Lower lobe of right lung (tissue), 2 donors: ENCODE measurements around the gene SLC11A2. TPM values are rescaled to one million over a fixed set of nuclear protein-coding genes. Genes with fewer than 3 reads are reported as not detected.

Experiments used
- ATAC-seq, 2 donors: fragments of 200-7000 bp; cut with Tn5 transposase; one replicate each; pipeline ENCODE4 v1.9.1; 2020 to 2022; ENCODE audit warnings: mild to moderate bottlenecking in 2 of 2, moderate library complexity in 2 of 2
- DNase-seq: peaks from one replicate; pipeline ENCODE4 v3.0.0-alpha.2; 2020
- H3K27ac ChIP-seq: fragments of 200-600 bp; one replicate; pipeline ENCODE4 v1.8.0; 2022
- H3K27me3 ChIP-seq: fragments of 200-600 bp; one replicate; pipeline ENCODE4 v1.8.0; 2022; ENCODE audit warnings: low read depth
- H3K36me3 ChIP-seq: fragments of 200-600 bp; one replicate; pipeline ENCODE4 v1.8.0; 2022; ENCODE audit warnings: mild to moderate bottlenecking
- H3K4me1 ChIP-seq: fragments of 200-600 bp; one replicate; pipeline ENCODE4 v1.8.0; 2022
- H3K4me3 ChIP-seq: fragments of 200-600 bp; one replicate; pipeline ENCODE4 v1.8.0; 2022; ENCODE audit warnings: mild to moderate bottlenecking
- H3K9me3 ChIP-seq: fragments of 200-600 bp; one replicate; pipeline ENCODE4 v1.8.0; 2022
- CTCF ChIP-seq: fragments of 200-600 bp; IDR thresholded peaks from one replicate; pipeline ENCODE4 v1.8.0; 2022; ENCODE audit warnings: antibody characterized with exemption, mild to moderate bottlenecking
- intact Hi-C: fragments of 100-400 bp; cut with DNase I; formaldehyde crosslinking; loops from one replicate; pipeline ENCODE4 v1.11.0; 2022
- total RNA-seq: library from RNA; stranded (reverse); fragmentation: NEBNext Ultra II Directional; extraction: Animal tissue kit (Norgen Biotek cat#: 25700); gene quantifications from one replicate; pipeline ENCODE4 v1.2.1, GENCODE V29; 2021
- donor health status: DM: no; HTN: yes; CAD: no; lungs with severe emphysema.

The SLC11A2 gene
- total RNA-seq, 1 donor from 2014 or later, result 102 TPM

GRCh38 chr12:50953047-50953446, 73.1 kb downstream of the SLC11A2 start:
- intact Hi-C loops, result no loop called here
- no peaks in the 10 kb centered on the region for H3K4me1 ChIP-seq
- no peak for TF ChIP-seq CTCF
- H3K27me3 ChIP-seq, result no peaks in the 10 kb centered on the region
- ATAC-seq (no peak), DNase-seq (no peak)
- H3K36me3 ChIP-seq, result peaks cover 5% of the 10 kb centered on the region
- H3K27ac ChIP-seq, result no peak overlapping the region
- H3K9me3 ChIP-seq, result no peaks in the 10 kb centered on the region
- no peak overlapping the region for H3K4me3 ChIP-seq

- intact Hi-C loops, result no loop called here
These were observed 73.7 kb downstream of the SLC11A2 start, which contains the start of gene HIGD1C for GRCh38 chr12:50952510-50952909. Gene HIGD1C (plus strand): TSS chr12:50952544. CDS start chr12:50953999, 1,455 bp downstream.

GRCh38 chr12:50951112-50951511, 75.1 kb downstream of the SLC11A2 start:
- H3K27ac ChIP-seq, result no peak overlapping the region
- intact Hi-C loops, result no loop called here
- no peaks in the 10 kb centered on the region for H3K9me3 ChIP-seq
- H3K36me3 ChIP-seq, result peaks cover 5% of the 10 kb centered on the region
- no peak for DNase-seq
- H3K4me1 ChIP-seq, result no peaks in the 10 kb centered on the region
- no peak overlapping the region for H3K4me3 ChIP-seq
- peak in 1 of 2 donors; percentile 53 for ATAC-seq
- H3K27me3 ChIP-seq, result no peaks in the 10 kb centered on the region
- TF ChIP-seq CTCF, result no peak

More at GRCh38 chr12:50952510-50952909, 73.7 kb downstream of the SLC11A2 start, which contains the start of gene HIGD1C:
- Histone ChIP-seq H3K36me3 (peaks cover 5% of the 10 kb centered on the region), H3K4me1 (no peaks in the 10 kb centered on the region), H3K27ac (no peak within 1 kb of the TSS), H3K9me3 (no peaks in the 10 kb centered on the region), H3K27me3 (no peaks in the 10 kb centered on the region), H3K4me3 (no peak within 1 kb of the TSS)
- ATAC-seq (no peak), DNase-seq (no peak)
- TF ChIP-seq CTCF, result no peak

- peak; percentile 35 to 37 for ATAC-seq
- Histone ChIP-seq H3K27me3 (no peaks in the 10 kb centered on the region), H3K4me1 (no peaks in the 10 kb centered on the region), H3K4me3 (no peak overlapping the region), H3K9me3 (no peaks in the 10 kb centered on the region), H3K36me3 (peaks cover 4% of the 10 kb centered on the region), H3K27ac (no peak overlapping the region)
- DNase-seq, result no peak
- no peak for TF ChIP-seq CTCF
- intact Hi-C loops, result no loop called here
These were observed 76.3 kb downstream of the SLC11A2 start for GRCh38 chr12:50949801-50950302.

GRCh38 chr12:50948798-50949197, 77.4 kb downstream of the SLC11A2 start:
- H3K27ac ChIP-seq, result no peak overlapping the region
- no peak for TF ChIP-seq CTCF
- H3K9me3 ChIP-seq, result no peaks in the 10 kb centered on the region
- intact Hi-C loops, result no loop called here
- DNase-seq (no peak), ATAC-seq (no peak)
- H3K36me3 ChIP-seq, result no peaks in the 10 kb centered on the region
- no peak overlapping the region for H3K4me3 ChIP-seq
- no peaks in the 10 kb centered on the region for H3K27me3 ChIP-seq
- H3K4me1 ChIP-seq, result no peaks in the 10 kb centered on the region
